Esophagus muscularis mucosa (tissue), 3 donors: Measurements from ENCODE around the gene IQSEC3.

Experiments
- CTCF ChIP-seq, 3 experiments: fragments of 200-600 bp in 2 of 3; fragments of 450-650 bp in 1 of 3; sonication (generic) in 2 of 3; IDR thresholded peaks; one replicate each; pipeline ENCODE4 v1.5.1; 2017 to 2019; ENCODE audit warnings: antibody characterized with exemption in 3 of 3, mild to moderate bottlenecking in 2 of 3, moderate library complexity in 1 of 3
- POLR2AphosphoS5 ChIP-seq, 2 donors: sonication (generic); formaldehyde crosslinking; IDR thresholded peaks; one replicate each; pipeline ENCODE4 v1.6.1; 2017; ENCODE audit warnings: antibody characterized with exemption in 2 of 2

DNA sequence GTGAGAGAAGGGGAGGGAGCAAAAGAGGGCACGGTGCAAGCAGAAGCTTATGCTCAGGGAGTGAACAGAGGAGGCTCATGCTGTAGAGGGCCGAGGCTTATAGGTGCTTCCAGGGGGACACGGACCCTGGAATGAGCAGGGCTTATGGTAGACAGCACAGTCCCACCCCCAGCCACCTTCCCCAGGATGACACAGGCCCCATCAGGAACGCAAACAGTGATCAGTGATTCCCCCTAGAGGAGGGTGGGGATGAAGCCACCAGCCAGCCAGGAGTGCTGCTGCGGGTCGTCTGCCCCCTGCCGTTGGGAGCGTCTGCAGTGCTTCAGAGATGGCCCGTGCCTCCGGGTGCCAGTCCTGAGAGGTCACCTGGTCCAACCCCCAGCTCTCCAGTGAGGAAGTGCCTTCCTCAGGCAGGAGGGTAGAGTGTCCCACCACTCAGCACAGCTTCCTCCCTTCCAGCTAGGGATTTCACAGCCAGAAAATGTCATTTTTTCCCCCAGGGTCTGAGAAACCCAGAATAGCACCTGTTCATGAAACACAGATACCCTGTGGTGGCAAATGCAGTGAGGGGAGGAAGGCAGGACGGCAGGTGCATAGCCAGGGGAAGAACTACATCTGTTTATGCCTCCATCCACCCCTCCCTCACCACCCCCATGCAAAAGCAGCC is 86.6 kb downstream of the IQSEC3 start:
- no peak for TF ChIP-seq POLR2AphosphoS5 (IDR thresholded peaks at IDR 0.05)
- TF ChIP-seq CTCF (IDR thresholded peaks at IDR 0.05), result peak in 2 of 3 experiments; percentile 25 to 42
